ENCODE data around the gene CCR6. TPM values are rescaled to one million over a fixed set of nuclear protein-coding genes. Genes with fewer than 3 reads are reported as not detected.

The CCR6 gene
- total RNA-seq, 1 donor from 2014 or later: not detected

- intact Hi-C loops (cut with micrococcal nuclease): no loop called here
- H3K36me3 Mint-ChIP-seq (ENCODE audit: low read depth): no peaks in the 10 kb centered on the region
- H3K27ac Mint-ChIP-seq: no peak overlapping the region
- no peaks in the 10 kb centered on the region for H3K9me3 Mint-ChIP-seq
- no peak overlapping the region for H3K4me3 Mint-ChIP-seq
- no peak for DNase-seq
- H3K27me3 Mint-ChIP-seq: peaks cover 5% of the 10 kb centered on the region
- H3K4me1 Mint-ChIP-seq: no peaks in the 10 kb centered on the region
These were observed 11.8 kb downstream of the CCR6 start for GRCh38 chr6:167134448-167135328.

GRCh38 chr6:167136376-167136775 lies 13.5 kb downstream of the CCR6 start:
- H3K27ac Mint-ChIP-seq: no peak overlapping the region
- H3K4me1 Mint-ChIP-seq: no peaks in the 10 kb centered on the region

GRCh38 chr6:167137081-167137480 lies 14.2 kb downstream of the CCR6 start:
- peaks cover under 1% of the 10 kb centered on the region for H3K4me1 Mint-ChIP-seq
- peaks cover 5% of the 10 kb centered on the region for H3K27me3 Mint-ChIP-seq
- H3K27ac Mint-ChIP-seq: no peak overlapping the region
- DNase-seq: no peak
- no peaks in the 10 kb centered on the region for H3K9me3 Mint-ChIP-seq
- H3K4me3 Mint-ChIP-seq: no peak overlapping the region
- intact Hi-C loops (cut with micrococcal nuclease): no loop called here
- H3K36me3 Mint-ChIP-seq (ENCODE audit: low read depth): no peaks in the 10 kb centered on the region

More at GRCh38 chr6:167136376-167136775, 13.5 kb downstream of the CCR6 start:
- no peaks in the 10 kb centered on the region for H3K36me3 Mint-ChIP-seq (ENCODE audit: low read depth)
- no peak overlapping the region for H3K4me3 Mint-ChIP-seq
- no peak for DNase-seq
- H3K9me3 Mint-ChIP-seq: no peaks in the 10 kb centered on the region
- peaks cover 5% of the 10 kb centered on the region for H3K27me3 Mint-ChIP-seq
- intact Hi-C loops (cut with micrococcal nuclease): no loop called here

- peaks cover 3% of the 10 kb centered on the region for H3K4me1 Mint-ChIP-seq
- H3K27me3 Mint-ChIP-seq: peaks cover 5% of the 10 kb centered on the region
- H3K4me3 Mint-ChIP-seq: no peak overlapping the region
- H3K9me3 Mint-ChIP-seq: no peaks in the 10 kb centered on the region
- no peak overlapping the region for H3K27ac Mint-ChIP-seq
- no peak for DNase-seq
- intact Hi-C loops (cut with micrococcal nuclease): no loop called here
- no peaks in the 10 kb centered on the region for H3K36me3 Mint-ChIP-seq (ENCODE audit: low read depth)
These were observed 15.0 kb downstream of the CCR6 start for GRCh38 chr6:167137881-167138280.

- H3K36me3 Mint-ChIP-seq (ENCODE audit: low read depth): no peaks in the 10 kb centered on the region
- intact Hi-C loops (cut with micrococcal nuclease): no loop called here
These were observed 16.9 kb downstream of the CCR6 start for GRCh38 chr6:167139761-167140160.

GRCh38 chr6:167140589-167141474 lies 17.9 kb downstream of the CCR6 start:
- Mint-ChIP-seq H3K9me3 (no peaks in the 10 kb centered on the region), H3K36me3 (ENCODE audit: low read depth) (no peaks in the 10 kb centered on the region), H3K4me1 (peaks cover 3% of the 10 kb centered on the region), H3K27ac (no peak overlapping the region), H3K27me3 (peaks cover 5% of the 10 kb centered on the region), H3K4me3 (no peak overlapping the region)
- no peak for DNase-seq
- intact Hi-C loops (cut with micrococcal nuclease): no loop called here

More at GRCh38 chr6:167139761-167140160, 16.9 kb downstream of the CCR6 start:
- H3K4me1 Mint-ChIP-seq: peaks cover 3% of the 10 kb centered on the region
- H3K9me3 Mint-ChIP-seq: no peaks in the 10 kb centered on the region
- H3K27ac Mint-ChIP-seq: no peak overlapping the region
- H3K27me3 Mint-ChIP-seq: peaks cover 5% of the 10 kb centered on the region
- DNase-seq: no peak
- H3K4me3 Mint-ChIP-seq: no peak overlapping the region

GRCh38 chr6:167141667-167142432 lies 19.0 kb downstream of the CCR6 start:
- Mint-ChIP-seq H3K4me1 (peaks cover 5% of the 10 kb centered on the region), H3K9me3 (no peaks in the 10 kb centered on the region)
- DNase-seq: peak; percentile 80

GRCh38 chr6:167142433-167142761 lies 19.5 kb downstream of the CCR6 start:
- no peaks in the 10 kb centered on the region for H3K9me3 Mint-ChIP-seq
- no peaks in the 10 kb centered on the region for H3K36me3 Mint-ChIP-seq (ENCODE audit: low read depth)
- no peak overlapping the region for H3K27ac Mint-ChIP-seq
- DNase-seq: no peak
- no peaks in the 10 kb centered on the region for H3K27me3 Mint-ChIP-seq
- H3K4me1 Mint-ChIP-seq: peaks cover 5% of the 10 kb centered on the region
- H3K4me3 Mint-ChIP-seq: no peak overlapping the region
- intact Hi-C loops (cut with micrococcal nuclease): loop anchor here (1.0 to 2.0 kb wide), 2 partner anchors 144 to 367 kb away; partner anchors contain the start of gene CEP43

More at GRCh38 chr6:167141667-167142432, 19.0 kb downstream of the CCR6 start:
- H3K27me3 Mint-ChIP-seq: peaks cover 2% of the 10 kb centered on the region
- H3K36me3 Mint-ChIP-seq (ENCODE audit: low read depth): no peaks in the 10 kb centered on the region
- no peak overlapping the region for H3K27ac Mint-ChIP-seq
- intact Hi-C loops (cut with micrococcal nuclease): loop anchor here (1.0 to 2.0 kb wide), 2 partner anchors 143 to 367 kb away; partner anchors contain the start of gene CEP43
- H3K4me3 Mint-ChIP-seq: no peak overlapping the region

- H3K9me3 Mint-ChIP-seq: no peaks in the 10 kb centered on the region
- no peak overlapping the region for H3K4me3 Mint-ChIP-seq
- no peaks in the 10 kb centered on the region for H3K36me3 Mint-ChIP-seq (ENCODE audit: low read depth)
- intact Hi-C loops (cut with micrococcal nuclease): loop anchor here (2.0 kb wide), 1 partner anchor 144 kb away; the partner anchor contains the start of gene CEP43
- no peaks in the 10 kb centered on the region for H3K27me3 Mint-ChIP-seq
- DNase-seq: no peak
- no peak overlapping the region for H3K27ac Mint-ChIP-seq
- H3K4me1 Mint-ChIP-seq: peaks cover 7% of the 10 kb centered on the region
These were observed 20.1 kb downstream of the CCR6 start for GRCh38 chr6:167143041-167143440.

- H3K36me3 Mint-ChIP-seq (ENCODE audit: low read depth): no peaks in the 10 kb centered on the region
- intact Hi-C loops (cut with micrococcal nuclease): no loop called here
- H3K4me1 Mint-ChIP-seq: peaks cover 7% of the 10 kb centered on the region
- DNase-seq: no peak
- no peak overlapping the region for H3K4me3 Mint-ChIP-seq
- no peak overlapping the region for H3K27ac Mint-ChIP-seq
- no peaks in the 10 kb centered on the region for H3K9me3 Mint-ChIP-seq
- H3K27me3 Mint-ChIP-seq: no peaks in the 10 kb centered on the region
These were observed 22.6 kb downstream of the CCR6 start for GRCh38 chr6:167145461-167145860.

- Mint-ChIP-seq H3K27me3 (no peaks in the 10 kb centered on the region), H3K9me3 (no peaks in the 10 kb centered on the region), H3K4me3 (peak overlapping the region; percentile 60), H3K36me3 (ENCODE audit: low read depth) (no peaks in the 10 kb centered on the region), H3K27ac (no peak overlapping the region), H3K4me1 (peaks cover 12% of the 10 kb centered on the region)
- no peak for DNase-seq
- intact Hi-C loops (cut with micrococcal nuclease): no loop called here
These were observed 23.2 kb downstream of the CCR6 start for GRCh38 chr6:167146135-167146534.

- no peak for DNase-seq
- intact Hi-C loops (cut with micrococcal nuclease): no loop called here
- Mint-ChIP-seq H3K4me3 (peak overlapping the region; percentile 60), H3K27ac (no peak overlapping the region), H3K27me3 (no peaks in the 10 kb centered on the region), H3K4me1 (peaks cover 14% of the 10 kb centered on the region), H3K36me3 (ENCODE audit: low read depth) (no peaks in the 10 kb centered on the region), H3K9me3 (no peaks in the 10 kb centered on the region)
These were observed 24.1 kb downstream of the CCR6 start for GRCh38 chr6:167146977-167147376.

GRCh38 chr6:167148021-167148420 lies 25.1 kb downstream of the CCR6 start:
- no peaks in the 10 kb centered on the region for H3K36me3 Mint-ChIP-seq (ENCODE audit: low read depth)
- no peaks in the 10 kb centered on the region for H3K9me3 Mint-ChIP-seq
- intact Hi-C loops (cut with micrococcal nuclease): no loop called here
- no peak overlapping the region for H3K4me3 Mint-ChIP-seq
- peaks cover 13% of the 10 kb centered on the region for H3K4me1 Mint-ChIP-seq
- H3K27me3 Mint-ChIP-seq: no peaks in the 10 kb centered on the region
- no peak overlapping the region for H3K27ac Mint-ChIP-seq
- no peak for DNase-seq
